ENCODE data around the gene RAB23.

- TF ChIP-seq CTCF (IDR thresholded peaks at IDR 0.05) (no peak), POLR2A (IDR thresholded peaks at IDR 0.05) (no peak), POLR2AphosphoS5 (IDR thresholded peaks at IDR 0.05) (no peak)
These were observed 58.2 kb downstream of the RAB23 start for GRCh38 chr6:57163956-57164355.
